IPS-NIHi7 (cell line): ENCODE data around the gene PCLO.
"Not testable (repeated sequence)": the region's sequence is repeated elsewhere in the genome, so short reads cannot be mapped to it uniquely, and the experiment has no call there.

Experiments used
- DNase-seq: peaks from one replicate; pipeline ENCODE4 v3.0.0; 2012; ENCODE audit warnings: mixed read lengths; ENCODE audit errors: extremely low spot score

Gene PCLO

GRCh38 chr7:82964150-82964882 lies 198.4 kb downstream of the PCLO start:
- no peak for DNase-seq

- no peak for DNase-seq
Observed at GRCh38 chr7:82961240-82961639, 201.4 kb downstream of the PCLO start.

GRCh38 chr7:82959528-82959927 lies 203.2 kb downstream of the PCLO start:
- DNase-seq, result no peak

- DNase-seq, result no peak
Observed at GRCh38 chr7:82957521-82957920, 205.2 kb downstream of the PCLO start.

GRCh38 chr7:82953324-82954027 lies 209.2 kb downstream of the PCLO start:
- DNase-seq, result no peak

GRCh38 chr7:82950436-82950835 lies 212.2 kb downstream of the PCLO start:
- no peak for DNase-seq

- DNase-seq, result no peak
Observed at GRCh38 chr7:82945480-82945879, 217.2 kb downstream of the PCLO start.

- DNase-seq, result no peak
Observed at GRCh38 chr7:82945056-82945455, 217.6 kb downstream of the PCLO start.

- DNase-seq, result no peak
Observed at GRCh38 chr7:82932516-82932915, 230.2 kb downstream of the PCLO start.

GRCh38 chr7:82926477-82926876 lies 236.2 kb downstream of the PCLO start:
- no peak for DNase-seq

- DNase-seq, result no peak
Observed at GRCh38 chr7:82925331-82925730, 237.4 kb downstream of the PCLO start.

GRCh38 chr7:82906502-82906901 lies 256.2 kb downstream of the PCLO start:
- DNase-seq, result no peak

GRCh38 chr7:82904871-82905270 lies 257.8 kb downstream of the PCLO start:
- no peak for DNase-seq

GRCh38 chr7:82901098-82901497 lies 261.6 kb downstream of the PCLO start:
- DNase-seq, result not testable (repeated sequence)

GRCh38 chr7:82897500-82897899 lies 265.2 kb downstream of the PCLO start:
- no peak for DNase-seq

GRCh38 chr7:82894341-82894740 lies 268.3 kb downstream of the PCLO start:
- not testable (repeated sequence) for DNase-seq

GRCh38 chr7:82886324-82886723 lies 276.4 kb downstream of the PCLO start:
- no peak for DNase-seq

GRCh38 chr7:82865856-82866255 lies 296.8 kb downstream of the PCLO start:
- DNase-seq, result no peak

- DNase-seq, result no peak
Observed at GRCh38 chr7:82859106-82859850, 303.4 kb downstream of the PCLO start.

GRCh38 chr7:82851121-82851520 lies 311.6 kb downstream of the PCLO start:
- no peak for DNase-seq

GRCh38 chr7:82841828-82842227 lies 320.9 kb downstream of the PCLO start:
- no peak for DNase-seq

GRCh38 chr7:82840061-82840460 lies 322.6 kb downstream of the PCLO start:
- no peak for DNase-seq

GRCh38 chr7:82839555-82839954 lies 323.1 kb downstream of the PCLO start:
- DNase-seq, result peak; percentile 13
